Measurements from ENCODE around the gene BDP1. TPM values are rescaled to one million over a fixed set of nuclear protein-coding genes. Genes with fewer than 3 reads are reported as not detected.
"Not testable (repeated sequence)": the region's sequence is repeated elsewhere in the genome, so short reads cannot be mapped to it uniquely, and the experiment has no call there.

The BDP1 gene
- total RNA-seq, 1 donor from 2014 or later: 28.5 TPM

- peaks cover 12% of the 10 kb centered on the region for H3K36me3 Mint-ChIP-seq (ENCODE audit: low read depth)
- no peak overlapping the region for H3K27ac Mint-ChIP-seq (ENCODE audit: unreplicated experiment)
- DNase-seq (ENCODE audit: low read depth, low spot score): no peak
- no peak overlapping the region for H3K4me3 Mint-ChIP-seq
- no peaks in the 10 kb centered on the region for H3K9me3 Mint-ChIP-seq
- peaks cover 32% of the 10 kb centered on the region for H3K4me1 Mint-ChIP-seq
- no peak for TF ChIP-seq CTCF (conservative IDR thresholded peaks at IDR 0.05)
- no peaks in the 10 kb centered on the region for H3K27me3 Mint-ChIP-seq (ENCODE audit: low read depth)
These were observed 114.5 kb downstream of the BDP1 start for GRCh38 chr5:71569748-71570509.

- H3K36me3 Mint-ChIP-seq (ENCODE audit: low read depth): peaks cover 13% of the 10 kb centered on the region
- not testable (repeated sequence) for H3K27ac Mint-ChIP-seq (ENCODE audit: unreplicated experiment); H3K4me3 Mint-ChIP-seq; DNase-seq (ENCODE audit: low read depth, low spot score); H3K27me3 Mint-ChIP-seq (ENCODE audit: low read depth); H3K9me3 Mint-ChIP-seq
- peaks cover 19% of the 10 kb centered on the region for H3K4me1 Mint-ChIP-seq
These were observed 116.4 kb downstream of the BDP1 start for GRCh38 chr5:71571811-71572210.

GRCh38 chr5:71573591-71573990, 118.1 kb downstream of the BDP1 start:
- Mint-ChIP-seq H3K4me3 (no peak overlapping the region), H3K36me3 (ENCODE audit: low read depth) (peaks cover 23% of the 10 kb centered on the region), H3K27me3 (ENCODE audit: low read depth) (no peaks in the 10 kb centered on the region), H3K27ac (ENCODE audit: unreplicated experiment) (no peak overlapping the region), H3K4me1 (peaks cover 17% of the 10 kb centered on the region), H3K9me3 (peaks cover 3% of the 10 kb centered on the region)
- no peak for DNase-seq (ENCODE audit: low read depth, low spot score)
- no peak for TF ChIP-seq CTCF (conservative IDR thresholded peaks at IDR 0.05)

- H3K27me3 Mint-ChIP-seq (ENCODE audit: low read depth); DNase-seq (ENCODE audit: low read depth, low spot score); H3K27ac Mint-ChIP-seq (ENCODE audit: unreplicated experiment); H3K9me3 Mint-ChIP-seq; H3K4me3 Mint-ChIP-seq: not testable (repeated sequence)
- Mint-ChIP-seq H3K36me3 (ENCODE audit: low read depth) (peaks cover 23% of the 10 kb centered on the region), H3K4me1 (peaks cover 17% of the 10 kb centered on the region)
These were observed 120.1 kb downstream of the BDP1 start for GRCh38 chr5:71575588-71575987.

- peaks cover 3% of the 10 kb centered on the region for H3K9me3 Mint-ChIP-seq
- no peak for TF ChIP-seq CTCF (conservative IDR thresholded peaks at IDR 0.05)
- H3K36me3 Mint-ChIP-seq (ENCODE audit: low read depth): peaks cover 23% of the 10 kb centered on the region
- H3K27me3 Mint-ChIP-seq (ENCODE audit: low read depth): no peaks in the 10 kb centered on the region
- DNase-seq (ENCODE audit: low read depth, low spot score): no peak
- no peak overlapping the region for H3K4me3 Mint-ChIP-seq
- no peak overlapping the region for H3K27ac Mint-ChIP-seq (ENCODE audit: unreplicated experiment)
- peaks cover 17% of the 10 kb centered on the region for H3K4me1 Mint-ChIP-seq
These were observed 120.8 kb downstream of the BDP1 start for GRCh38 chr5:71576241-71576640.

- not testable (repeated sequence) for H3K27ac Mint-ChIP-seq (ENCODE audit: unreplicated experiment); H3K9me3 Mint-ChIP-seq; H3K27me3 Mint-ChIP-seq (ENCODE audit: low read depth); DNase-seq (ENCODE audit: low read depth, low spot score); H3K4me3 Mint-ChIP-seq
- peaks cover 11% of the 10 kb centered on the region for H3K4me1 Mint-ChIP-seq
- peaks cover 19% of the 10 kb centered on the region for H3K36me3 Mint-ChIP-seq (ENCODE audit: low read depth)
These were observed 122.4 kb downstream of the BDP1 start for GRCh38 chr5:71577839-71578238.

- no peak for DNase-seq (ENCODE audit: low read depth, low spot score)
- Mint-ChIP-seq H3K36me3 (ENCODE audit: low read depth) (peaks cover 3% of the 10 kb centered on the region), H3K27ac (ENCODE audit: unreplicated experiment) (no peak overlapping the region), H3K9me3 (peaks cover 2% of the 10 kb centered on the region), H3K4me3 (peak overlapping the region; percentile 12), H3K27me3 (ENCODE audit: low read depth) (no peaks in the 10 kb centered on the region), H3K4me1 (peaks cover 12% of the 10 kb centered on the region)
- TF ChIP-seq CTCF (conservative IDR thresholded peaks at IDR 0.05): no peak
These were observed 127.6 kb downstream of the BDP1 start for GRCh38 chr5:71582945-71583584.

All from neural crest cell (in vitro differentiated cells).